Hepatocyte (in vitro differentiated cells): Measurements from ENCODE around the gene TOP2A.

ENCODE experiments used
- CTCF ChIP-seq: fragments of 200-600 bp; sonication (generic); IDR thresholded peaks from 2 replicates; pipeline ENCODE4 v1.5.1; 2016; ENCODE audit warnings: antibody characterized with exemption, mild to moderate bottlenecking; ENCODE audit not compliant: poor library complexity
- EZH2 ChIP-seq: fragments of 200-600 bp; sonication (generic); IDR thresholded peaks from 2 replicates; pipeline ENCODE4 v1.6.1; 2016; ENCODE audit warnings: antibody characterized with exemption, mild to moderate bottlenecking, borderline replicate concordance

DNA sequence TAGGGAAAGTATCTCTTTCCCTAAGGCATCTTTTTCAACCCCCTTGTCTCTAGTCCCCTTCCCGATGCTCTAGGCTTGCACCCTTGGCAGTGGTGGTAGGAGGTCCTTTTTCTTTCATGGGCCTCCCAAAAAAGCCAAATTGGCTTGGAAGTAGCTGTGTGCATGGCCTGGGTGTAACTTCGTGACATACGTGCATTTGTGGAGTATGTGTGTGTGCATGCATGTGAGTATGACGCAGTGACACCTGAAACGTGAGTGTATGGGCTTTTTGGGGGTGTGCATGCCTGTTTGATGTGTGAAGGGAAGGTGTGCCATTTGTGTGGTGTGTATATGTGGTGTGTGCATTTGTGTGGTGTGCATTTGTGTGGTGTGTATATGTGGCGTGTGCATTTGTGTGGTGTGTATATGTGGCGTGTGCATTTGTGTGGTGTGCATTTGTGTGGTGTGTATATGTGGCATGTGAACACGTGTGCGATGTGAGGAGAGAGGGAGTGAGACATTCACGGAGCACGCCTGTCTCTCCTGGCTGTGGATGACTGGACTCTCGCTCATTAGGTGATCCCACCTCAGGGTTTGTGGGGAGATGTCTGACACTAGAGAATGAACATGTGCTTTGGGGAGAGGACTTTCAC is 41.3 kb upstream of the TOP2A start:
- TF ChIP-seq CTCF, result no peak
- no peak for TF ChIP-seq EZH2
